ENCODE measurements around the gene EYA2.

The EYA2 gene

GRCh38 chr20:46933150-46933549, 38.5 kb downstream of the EYA2 start:
- no peak overlapping the region for H3K4me3 ChIP-seq
- peaks cover 0 to 10% (median 5%) of the 10 kb centered on the region in 4 donors for H3K4me1 ChIP-seq
- H3K9me3 ChIP-seq = no peaks in the 10 kb centered on the region
- no peaks in the 10 kb centered on the region for H3K36me3 ChIP-seq
- intact Hi-C loops (cut with DNase I; ENCODE audit: low total_unique reads) = no loop called here
- no peak for DNase-seq
- peaks cover 0 to 34% of the 10 kb centered on the region in 2 donors for H3K27me3 ChIP-seq
- H3K27ac ChIP-seq = no peak overlapping the region
- TF ChIP-seq CTCF (IDR thresholded peaks at IDR 0.05) = no peak

GRCh38 chr20:46934746-46935287, 40.2 kb downstream of the EYA2 start:
- intact Hi-C loops (cut with DNase I; ENCODE audit: low total_unique reads) = no loop called here

GRCh38 chr20:46935394-46936017, 40.9 kb downstream of the EYA2 start:
- H3K27me3 ChIP-seq = peaks cover 0 to 34% of the 10 kb centered on the region in 2 donors
- H3K9me3 ChIP-seq = no peaks in the 10 kb centered on the region
- intact Hi-C loops (cut with DNase I; ENCODE audit: low total_unique reads) = no loop called here
- no peak overlapping the region for H3K27ac ChIP-seq
- DNase-seq = no peak
- peaks cover 0 to 10% (median 4%) of the 10 kb centered on the region in 4 donors for H3K4me1 ChIP-seq
- no peaks in the 10 kb centered on the region for H3K36me3 ChIP-seq
- H3K4me3 ChIP-seq = no peak overlapping the region
- no peak for TF ChIP-seq CTCF (IDR thresholded peaks at IDR 0.05)

More at GRCh38 chr20:46934746-46935287, 40.2 kb downstream of the EYA2 start:
- Histone ChIP-seq H3K36me3 (no peaks in the 10 kb centered on the region), H3K9me3 (no peaks in the 10 kb centered on the region), H3K4me1 (peaks cover 0 to 10% (median 4%) of the 10 kb centered on the region in 4 donors), H3K27ac (no peak overlapping the region), H3K4me3 (no peak overlapping the region), H3K27me3 (peaks cover 0 to 34% of the 10 kb centered on the region in 2 donors)
- no peak for DNase-seq
- no peak for TF ChIP-seq CTCF (IDR thresholded peaks at IDR 0.05)

- intact Hi-C loops (cut with DNase I; ENCODE audit: low total_unique reads) = no loop called here
- Histone ChIP-seq H3K36me3 (no peaks in the 10 kb centered on the region), H3K4me1 (peaks cover 0 to 7% (median 1%) of the 10 kb centered on the region in 4 donors), H3K9me3 (no peaks in the 10 kb centered on the region), H3K27me3 (peaks cover 0 to 31% of the 10 kb centered on the region in 2 donors), H3K4me3 (no peak overlapping the region), H3K27ac (no peak overlapping the region)
- TF ChIP-seq CTCF (IDR thresholded peaks at IDR 0.05) = no peak
- no peak for DNase-seq
Measured at GRCh38 chr20:46936415-46937156, 41.9 kb downstream of the EYA2 start.

GRCh38 chr20:46937157-46937523, 42.5 kb downstream of the EYA2 start:
- Histone ChIP-seq H3K27ac (no peak overlapping the region), H3K4me3 (no peak overlapping the region), H3K27me3 (peaks cover 0 to 26% of the 10 kb centered on the region in 2 donors), H3K9me3 (no peaks in the 10 kb centered on the region), H3K4me1 (peaks cover 0 to 3% (median 0%) of the 10 kb centered on the region in 4 donors), H3K36me3 (no peaks in the 10 kb centered on the region)
- no peak for DNase-seq
- TF ChIP-seq CTCF (IDR thresholded peaks at IDR 0.05) = no peak
- intact Hi-C loops (cut with DNase I; ENCODE audit: low total_unique reads) = no loop called here

All from tibial artery (tissue), 4 donors.